SK-N-SH treated with all-trans-retinoic acid at 6 μM for 48 hours (cell line): ENCODE data around the gene RIIAD1.

Source experiments
- ISL1 ChIP-seq: fragments of 250-450 bp; sonication (Bioruptor Pico); IDR thresholded peaks from 2 replicates; pipeline ENCODE4 v2.1.2; 2022; ENCODE audit warnings: mild to moderate bottlenecking, moderate library complexity
- PATZ1 ChIP-seq: fragments of 250-450 bp; sonication (Bioruptor Pico); IDR thresholded peaks from 2 replicates; pipeline ENCODE4 v1.8.0; 2020; ENCODE audit warnings: mild to moderate bottlenecking, moderate library complexity, borderline replicate concordance
- ZFP30 ChIP-seq: fragments of 450-650 bp; formaldehyde crosslinking; IDR thresholded peaks from 2 replicates; pipeline ENCODE4 v1.5.0; 2022; ENCODE audit warnings: mild to moderate bottlenecking, moderate library complexity
- ZNF70 ChIP-seq: fragments of 450-650 bp; formaldehyde crosslinking; IDR thresholded peaks from 2 replicates; pipeline ENCODE4 v1.5.0; 2020; ENCODE audit warnings: mild to moderate bottlenecking, moderate library complexity
- TF ChIP-seq, protein P1 (sequence below): fragments of 250-450 bp; sonication (Bioruptor Pico); IDR thresholded peaks from 2 replicates; pipeline ENCODE4 v1.5.1; 2020; ENCODE audit warnings: low read depth, mild to moderate bottlenecking, moderate library complexity

DNA sequence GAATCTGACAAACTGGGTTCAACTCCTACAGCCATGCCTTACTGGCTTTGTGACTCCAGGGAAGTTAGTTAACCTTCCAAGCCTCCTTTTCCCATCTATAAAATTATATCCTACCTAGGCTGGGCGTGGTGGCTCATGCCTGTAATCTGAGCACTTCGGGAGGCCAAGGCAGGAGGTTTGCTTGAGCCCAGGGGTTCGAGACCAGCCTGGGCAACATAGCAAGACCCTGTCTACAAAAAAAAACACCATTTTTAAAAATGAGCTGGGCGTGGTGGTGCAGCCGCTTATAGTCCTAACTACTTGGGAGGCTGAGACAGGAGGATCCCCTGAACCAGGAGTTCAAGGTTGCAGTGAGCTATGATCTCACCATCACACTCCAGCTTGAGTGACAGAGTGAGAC is 19.8 kb upstream of the RIIAD1 start:
- no peak for TF ChIP-seq ZNF70 (CRISPR knock-in tag)
- no peak for TF ChIP-seq PATZ1 (CRISPR knock-in tag)
- no peak for TF ChIP-seq ZFP30 (CRISPR knock-in tag)
- no peak for TF ChIP-seq ISL1
- TF ChIP-seq, protein P1, sequence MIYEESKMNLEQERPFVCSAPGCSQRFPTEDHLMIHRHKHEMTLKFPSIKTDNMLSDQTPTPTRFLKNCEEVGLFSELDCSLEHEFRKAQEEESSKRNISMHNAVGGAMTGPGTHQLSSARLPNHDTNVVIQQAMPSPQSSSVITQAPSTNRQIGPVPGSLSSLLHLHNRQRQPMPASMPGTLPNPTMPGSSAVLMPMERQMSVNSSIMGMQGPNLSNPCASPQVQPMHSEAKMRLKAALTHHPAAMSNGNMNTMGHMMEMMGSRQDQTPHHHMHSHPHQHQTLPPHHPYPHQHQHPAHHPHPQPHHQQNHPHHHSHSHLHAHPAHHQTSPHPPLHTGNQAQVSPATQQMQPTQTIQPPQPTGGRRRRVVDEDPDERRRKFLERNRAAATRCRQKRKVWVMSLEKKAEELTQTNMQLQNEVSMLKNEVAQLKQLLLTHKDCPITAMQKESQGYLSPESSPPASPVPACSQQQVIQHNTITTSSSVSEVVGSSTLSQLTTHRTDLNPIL (CRISPR knock-in tag), result no peak
